CD4-positive, alpha-beta T cell (primary cell): ENCODE results near the gene DLGAP3. TPM values are rescaled to one million over a fixed set of nuclear protein-coding genes. Genes with fewer than 3 reads are reported as not detected.

Experiments
- ATAC-seq: fragments of 200-7000 bp; cut with Tn5 transposase; one replicate; pipeline ENCODE4 v1.10.0; 2022; ENCODE audit warnings: mild to moderate bottlenecking; ENCODE audit not compliant: poor library complexity
- CTCF ChIA-PET: fragments of 350-600 bp; sonication (Branson Sonifier 250); formaldehyde crosslinking; loops from one replicate; lab custom pipeline; 2021; ENCODE audit warnings: antibody characterized with exemption, inconsistent platforms; lab: Charles Lee
- POLR2A ChIA-PET: fragments of 350-600 bp; sonication (Branson Sonifier 250); formaldehyde crosslinking; loops from one replicate; lab custom pipeline; 2021; ENCODE audit warnings: antibody characterized with exemption, inconsistent platforms; lab: Charles Lee
- DNase-seq, 14 experiments: peaks; one replicate each; pipeline ENCODE4 v3.0.0-alpha.2; 2013 to 2020; ENCODE audit warnings: mixed read lengths in 2 of 14
- H3K27ac ChIP-seq, 2 donors: one replicate each; pipeline versions ENCODE4 v1.5.1 to v1.7.0; 2013; ENCODE audit warnings: low read length in 2 of 2, low read depth in 1 of 2, mild to moderate bottlenecking in 1 of 2
- H3K27me3 ChIP-seq, 2 experiments: 1 replicate in 1 of 2; 2 replicates in 1 of 2; pipeline versions ENCODE4 v1.6.1 to v1.7.0; 2013; ENCODE audit warnings: low read length in 2 of 2, control low read depth in 1 of 2, mild to moderate bottlenecking in 1 of 2, moderate library complexity in 1 of 2; ENCODE audit not compliant: insufficient read depth in 2 of 2, control insufficient read depth in 1 of 2
- H3K36me3 ChIP-seq: one replicate; pipeline ENCODE4 v1.6.1; 2013; ENCODE audit warnings: low read length, control low read depth; ENCODE audit not compliant: insufficient read depth
- H3K4me1 ChIP-seq: one replicate; pipeline ENCODE4 v1.6.1; 2013; ENCODE audit warnings: low read length, control low read depth; ENCODE audit not compliant: insufficient read depth
- H3K4me3 ChIP-seq: one replicate; pipeline ENCODE4 v1.5.1; 2013; ENCODE audit warnings: mild to moderate bottlenecking, low read length, moderate library complexity
- H3K9me3 ChIP-seq, 2 experiments: 1 replicate in 1 of 2; 2 replicates in 1 of 2; pipeline versions ENCODE4 v1.6.1 to v1.7.0; 2013; ENCODE audit warnings: low read length in 2 of 2, mild to moderate bottlenecking in 2 of 2, control low read depth in 1 of 2, moderate library complexity in 1 of 2; ENCODE audit not compliant: control insufficient read depth in 1 of 2, insufficient read depth in 1 of 2
- H3K27ac Mint-ChIP-seq: one replicate; pipeline ENCODE4 v1.8.0; 2020; ENCODE audit warnings: mixed read lengths
- H3K27me3 Mint-ChIP-seq: one replicate; pipeline ENCODE4 v1.8.0; 2021; ENCODE audit warnings: mixed read lengths
- H3K36me3 Mint-ChIP-seq: one replicate; pipeline ENCODE4 v1.8.0; 2021; ENCODE audit warnings: low read depth, mixed read lengths
- H3K4me1 Mint-ChIP-seq: one replicate; pipeline ENCODE4 v1.8.0; 2021; ENCODE audit warnings: low read depth, mixed read lengths
- H3K4me3 Mint-ChIP-seq: one replicate; pipeline ENCODE4 v1.8.0; 2020; ENCODE audit warnings: mild to moderate bottlenecking, mixed read lengths
- H3K9me3 Mint-ChIP-seq: one replicate; pipeline ENCODE4 v1.8.0; 2020; ENCODE audit warnings: mixed read lengths
- CTCF ChIP-seq: fragments of 200-600 bp; IDR thresholded peaks from one replicate; pipeline ENCODE4 v1.8.0; 2022; ENCODE audit warnings: antibody characterized with exemption, mild to moderate bottlenecking
- intact Hi-C, 2 experiments: fragments of 100-400 bp; cut with DNase I in 1 of 2; cut with micrococcal nuclease in 1 of 2; formaldehyde crosslinking; loops; one replicate each; pipeline versions ENCODE4 v1.15.1 to v1.9.0; 2023 to 2025; cut with DNase I, micrococcal nuclease
- total RNA-seq, 174 experiments: library from RNA in 2 of 174; stranded (reverse) in 2 of 174; gene quantifications; one replicate each; pipeline ENCODE4 v1.2.3 and lab custom pipeline; 2021 to 2026

The DLGAP3 gene
- total RNA-seq, 2 experiments from 2014 or later = 0.34 to 0.44 TPM

GRCh38 chr1:34900775-34901502, 28.5 kb downstream of the DLGAP3 start:
- Mint-ChIP-seq H3K9me3 (no peaks in the 10 kb centered on the region), H3K27me3 (peaks cover 23% of the 10 kb centered on the region), H3K4me1 (no peaks in the 10 kb centered on the region), H3K4me3 (no peak overlapping the region), H3K27ac (no peak overlapping the region), H3K36me3 (no peaks in the 10 kb centered on the region)
- intact Hi-C loops = no loop called here
- Histone ChIP-seq H3K27ac (no peak overlapping the region), H3K27me3 (no peaks in the 10 kb centered on the region), H3K4me1 (no peaks in the 10 kb centered on the region), H3K9me3 (peaks cover 0 to 9% of the 10 kb centered on the region in 2 experiments), H3K36me3 (no peaks in the 10 kb centered on the region), H3K4me3 (no peak overlapping the region)
- ATAC-seq (no peak), DNase-seq (no peak)
- POLR2A ChIA-PET = no interaction called here
- CTCF ChIA-PET = no interaction called here
- no peak for TF ChIP-seq CTCF

GRCh38 chr1:34899906-34900305, 29.5 kb downstream of the DLGAP3 start:
- H3K4me3 ChIP-seq = no peak overlapping the region
- Mint-ChIP-seq H3K27ac (no peak overlapping the region), H3K4me1 (no peaks in the 10 kb centered on the region), H3K27me3 (peaks cover 23% of the 10 kb centered on the region), H3K9me3 (no peaks in the 10 kb centered on the region), H3K36me3 (no peaks in the 10 kb centered on the region), H3K4me3 (no peak overlapping the region)
- POLR2A ChIA-PET = no interaction called here
- CTCF ChIA-PET = no interaction called here
- no peak overlapping the region for H3K27ac ChIP-seq
- intact Hi-C loops = no loop called here
- ATAC-seq (no peak), DNase-seq (no peak)
- no peaks in the 10 kb centered on the region for H3K27me3 ChIP-seq
- no peak for TF ChIP-seq CTCF
- no peaks in the 10 kb centered on the region for H3K4me1 ChIP-seq
- H3K36me3 ChIP-seq = no peaks in the 10 kb centered on the region
- H3K9me3 ChIP-seq = peaks cover 0 to 5% of the 10 kb centered on the region in 2 experiments

- H3K36me3 Mint-ChIP-seq = no peaks in the 10 kb centered on the region
- POLR2A ChIA-PET = no interaction called here
Observed at GRCh38 chr1:34899471-34899870, 30.0 kb downstream of the DLGAP3 start.

More at GRCh38 chr1:34899471-34899870, 30.0 kb downstream of the DLGAP3 start:
- no peak overlapping the region for H3K27ac Mint-ChIP-seq
- Histone ChIP-seq H3K27ac (no peak overlapping the region), H3K9me3 (peaks cover 0 to under 1% of the 10 kb centered on the region in 2 experiments), H3K4me3 (no peak overlapping the region), H3K4me1 (no peaks in the 10 kb centered on the region), H3K36me3 (no peaks in the 10 kb centered on the region), H3K27me3 (no peaks in the 10 kb centered on the region)
- TF ChIP-seq CTCF = no peak
- DNase-seq = no peak
- H3K27me3 Mint-ChIP-seq = peaks cover 23% of the 10 kb centered on the region
- CTCF ChIA-PET = interaction anchor here (0.7 kb wide), 1 partner anchor 739 kb away, joined by 4 read pairs; no protein-coding TSS in a partner anchor
- H3K4me3 Mint-ChIP-seq = no peak overlapping the region
- no peaks in the 10 kb centered on the region for H3K4me1 Mint-ChIP-seq
- intact Hi-C loops = no loop called here
- no peak for ATAC-seq
- H3K9me3 Mint-ChIP-seq = no peaks in the 10 kb centered on the region
